GM21528 (cell line): ENCODE data around the gene GRK5.

ENCODE experiments used
- ATAC-seq: cut with Tn5 transposase; IDR thresholded peaks from one replicate; pipeline ENCODE4 v1.9.1; 2021; ENCODE audit warnings: mild to moderate bottlenecking, moderate library complexity; ENCODE audit not compliant: unreplicated experiment, low FRiP score

GRK5 gene

GRCh38 chr10:119197921-119198320 lies 9.4 kb upstream of the GRK5 start:
- no peak for ATAC-seq

DNA sequence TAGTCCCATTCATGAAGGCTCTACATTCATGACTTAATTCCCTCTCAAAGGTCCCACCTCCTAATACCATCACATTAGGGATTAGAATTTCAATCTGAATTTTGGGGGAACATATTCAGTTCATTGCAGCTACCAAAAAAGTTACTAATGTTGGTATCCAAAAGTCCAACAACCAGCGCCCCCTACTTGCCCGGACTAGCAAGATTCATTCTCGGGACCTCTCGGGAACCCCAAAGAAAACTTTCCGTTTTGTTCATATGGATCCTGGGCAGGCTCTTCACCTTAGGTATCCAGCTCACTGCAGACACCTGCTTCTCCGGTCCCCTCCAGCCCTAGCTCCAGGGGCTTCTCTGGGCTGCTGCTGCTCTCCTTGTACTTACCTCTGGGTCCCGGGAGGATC lies 8.9 kb upstream of the GRK5 start:
- ATAC-seq, result no peak

- no peak for ATAC-seq
These were observed 8.0 kb upstream of the GRK5 start for GRCh38 chr10:119199231-119199992.

DNA sequence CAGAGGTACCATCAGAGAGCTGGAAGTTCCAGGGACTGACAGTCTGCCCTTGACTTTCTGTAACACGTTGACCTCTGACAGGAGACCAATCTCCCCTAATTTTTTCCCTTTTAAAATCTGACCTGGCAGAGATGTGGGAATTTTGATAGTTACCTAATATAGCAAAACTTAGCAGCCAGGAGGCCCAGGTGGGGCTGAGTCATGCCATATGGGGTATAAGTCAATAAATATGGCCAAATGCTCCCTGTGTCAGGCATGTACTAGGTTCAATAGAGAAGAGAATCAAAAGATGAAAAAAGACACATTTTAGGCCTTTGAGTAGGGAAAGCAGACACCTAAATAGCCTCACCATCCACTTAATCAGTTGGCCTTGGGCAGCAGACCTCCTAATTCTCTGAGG lies 6.1 kb upstream of the GRK5 start:
- ATAC-seq, result no peak

DNA sequence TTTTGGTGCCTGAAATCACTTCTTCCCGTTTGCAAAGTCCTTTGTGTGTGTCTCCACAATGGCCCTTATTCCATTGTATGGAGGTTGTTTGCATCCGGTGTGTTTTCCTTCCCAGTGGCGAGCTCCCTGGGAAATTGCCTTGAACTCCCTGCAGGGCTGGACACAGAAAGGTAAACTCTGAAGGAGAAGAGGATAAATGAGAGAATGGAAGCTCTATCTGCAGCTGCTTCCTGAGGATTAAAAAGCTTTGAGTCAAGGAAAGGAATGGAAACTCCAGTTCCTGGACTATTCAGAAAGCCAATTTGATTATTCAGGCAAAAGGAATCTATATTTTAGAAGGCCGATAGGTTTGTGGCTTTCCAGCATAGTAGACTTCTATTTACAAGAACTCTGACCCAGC lies 4.4 kb upstream of the GRK5 start:
- ATAC-seq, result no peak

- ATAC-seq, result peak; percentile 33
These were observed 1.3 kb upstream of the GRK5 start for GRCh38 chr10:119205894-119206602.

DNA sequence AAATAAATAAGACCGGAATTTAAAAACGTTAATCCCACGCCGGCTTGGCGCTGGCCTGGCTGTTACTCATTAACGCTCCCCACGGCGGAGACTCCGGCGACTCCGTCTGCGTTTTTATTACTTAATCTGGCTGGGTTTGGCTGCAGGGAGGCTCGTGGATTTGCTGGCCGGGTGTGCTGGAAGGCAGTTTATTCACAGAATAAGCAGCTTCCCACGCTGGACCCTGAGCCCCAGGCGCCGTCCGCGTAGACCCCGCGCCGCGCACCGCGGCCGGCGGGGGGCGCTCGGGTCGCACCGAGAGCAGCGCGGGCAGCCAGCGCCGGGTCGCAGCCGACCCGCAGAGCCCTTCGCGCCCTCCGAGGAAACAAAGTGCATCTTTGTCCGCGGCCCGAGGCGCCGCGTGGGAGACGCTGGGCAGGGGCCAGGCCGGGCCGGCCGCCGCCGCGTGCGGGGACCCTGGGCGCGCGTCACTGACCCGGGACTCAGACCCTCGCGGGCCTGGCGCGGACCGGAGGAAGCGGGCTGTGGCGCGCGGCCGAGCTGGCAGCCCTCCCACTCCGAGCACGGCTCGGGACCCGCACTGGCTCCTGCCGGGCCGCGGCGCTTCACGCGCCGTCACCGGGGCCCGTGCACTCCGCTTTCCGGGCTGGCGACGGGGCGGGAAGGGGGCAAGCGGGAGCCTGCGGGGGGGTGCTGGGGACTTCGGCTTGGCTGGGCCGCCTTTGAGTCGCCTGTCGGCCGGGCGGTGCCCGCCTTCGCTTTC lies 587 bp upstream of the GRK5 start:
- ATAC-seq, result peak; percentile 63

DNA sequence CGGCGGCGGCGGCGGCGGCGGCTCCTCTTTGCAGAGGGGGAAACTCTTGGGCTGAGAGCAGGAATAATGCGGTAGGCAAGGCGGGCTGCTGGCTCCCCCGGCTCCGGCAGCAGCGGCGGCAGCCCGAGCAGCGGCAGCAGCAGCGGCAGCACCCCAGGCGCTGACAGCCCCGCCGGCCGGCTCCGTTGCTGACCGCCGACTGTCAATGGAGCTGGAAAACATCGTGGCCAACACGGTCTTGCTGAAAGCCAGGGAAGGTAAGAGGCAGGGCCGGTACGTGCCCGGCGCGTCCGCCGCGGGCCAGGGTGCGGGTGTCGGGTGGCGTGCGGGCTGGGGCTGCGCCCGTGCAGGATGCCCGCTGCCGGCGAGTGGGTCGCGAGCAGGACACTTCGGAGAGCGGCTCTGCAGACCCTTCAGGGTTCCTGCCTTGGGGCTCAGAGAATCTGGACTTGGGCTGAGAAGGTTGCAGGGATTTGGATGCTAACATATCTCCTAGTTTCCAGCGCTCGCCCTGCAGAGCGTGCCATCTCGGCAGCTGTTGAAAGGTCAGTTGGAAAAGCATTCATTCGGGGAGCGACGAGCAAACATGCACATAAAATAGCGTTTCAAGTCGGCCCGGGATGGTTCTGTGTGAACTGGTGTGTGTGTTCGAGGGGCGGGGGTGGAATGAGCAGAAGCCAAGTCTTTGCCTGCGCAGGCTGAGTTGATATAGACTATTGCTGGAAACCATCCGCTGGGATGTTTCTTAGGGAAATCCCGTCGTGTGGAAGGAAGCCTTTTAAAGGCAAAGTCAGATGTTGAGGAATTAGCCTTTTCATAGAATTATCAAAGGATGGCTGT lies 562 bp downstream of the GRK5 start:
- ATAC-seq, result peak; percentile 10

- no peak for ATAC-seq
These were observed 1.2 kb downstream of the GRK5 start for GRCh38 chr10:119208553-119208940.

- no peak for ATAC-seq
These were observed 1.8 kb downstream of the GRK5 start for GRCh38 chr10:119209035-119209735.

DNA sequence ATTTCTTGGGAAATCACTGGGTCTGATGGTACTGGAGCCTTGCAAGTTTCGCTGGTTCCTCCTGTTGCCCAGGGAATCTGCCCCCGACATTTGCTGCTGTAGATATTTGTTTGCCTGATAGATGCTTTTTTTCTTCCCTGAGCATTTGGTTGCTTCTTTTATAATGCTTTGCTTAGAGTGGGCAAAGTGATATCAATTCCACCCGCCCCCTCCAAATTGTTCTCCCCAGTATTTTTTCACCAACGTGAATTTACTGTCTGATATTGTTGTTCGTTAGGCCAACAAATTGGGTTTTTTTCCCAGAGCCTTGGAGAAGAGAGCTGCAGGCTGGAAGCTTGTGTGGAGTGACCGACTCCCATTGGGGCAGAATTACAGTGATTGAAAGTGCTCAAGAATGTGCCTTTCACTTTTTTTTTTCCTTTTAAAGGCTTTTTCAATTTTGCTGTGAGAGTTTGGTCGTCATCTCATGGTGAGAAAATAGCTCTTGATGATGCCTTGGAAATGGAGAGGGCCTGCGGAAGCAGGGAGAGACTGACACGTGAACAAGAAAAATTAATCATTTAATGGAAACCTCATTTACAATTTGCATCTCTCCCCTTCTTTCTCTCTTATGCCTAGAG lies 2.5 kb downstream of the GRK5 start:
- ATAC-seq, result no peak

DNA sequence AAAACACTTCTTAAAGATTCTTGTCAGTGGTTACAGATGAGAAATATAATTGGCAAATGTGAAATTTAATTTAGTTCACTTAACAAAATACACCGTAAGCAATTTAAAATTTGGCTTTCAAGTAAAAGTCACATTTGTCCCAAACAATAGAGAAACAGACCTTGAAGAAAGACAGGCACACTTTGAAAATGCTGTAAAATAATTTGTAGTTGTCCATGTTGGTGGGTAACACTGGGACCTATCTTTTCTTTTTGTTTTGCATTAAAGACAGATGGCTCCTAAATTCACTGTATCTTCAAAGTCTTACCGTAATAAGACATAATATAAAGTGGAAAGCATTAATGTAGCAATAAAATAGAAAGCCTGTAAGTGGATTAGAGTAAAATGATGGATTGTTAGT lies 3.3 kb downstream of the GRK5 start:
- ATAC-seq, result no peak

GRCh38 chr10:119211176-119211575 lies 3.8 kb downstream of the GRK5 start:
- no peak for ATAC-seq

- no peak for ATAC-seq
These were observed 4.5 kb downstream of the GRK5 start for GRCh38 chr10:119211625-119212441.

DNA sequence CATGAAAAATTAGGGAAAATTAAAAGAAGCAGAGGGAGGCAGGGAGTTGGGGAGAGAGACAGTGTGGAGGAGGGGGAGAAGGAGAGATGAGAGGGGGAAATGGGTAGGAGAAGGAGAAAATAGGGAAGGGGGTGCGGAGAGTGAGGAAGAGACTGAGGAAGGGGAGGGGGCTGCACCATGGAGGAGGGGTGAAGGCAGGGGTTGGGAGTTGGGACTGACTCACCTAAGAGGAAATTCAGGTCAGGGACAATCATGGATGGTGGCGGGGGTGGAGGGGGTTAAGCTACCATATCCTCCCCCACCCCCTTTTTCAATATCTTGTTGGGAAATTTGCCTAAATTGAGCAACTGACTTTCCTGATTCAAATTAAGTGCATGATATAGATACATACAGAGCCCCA lies 8.0 kb downstream of the GRK5 start:
- no peak for ATAC-seq

- ATAC-seq, result no peak
These were observed 8.8 kb downstream of the GRK5 start for GRCh38 chr10:119216127-119216526.

- no peak for ATAC-seq
These were observed 10.0 kb downstream of the GRK5 start for GRCh38 chr10:119217401-119217800.

GRCh38 chr10:119217991-119218490 lies 10.7 kb downstream of the GRK5 start:
- no peak for ATAC-seq
